GM12878 (cell line): ENCODE data around the gene CACFD1. TPM values are rescaled to one million over a fixed set of nuclear protein-coding genes. Genes with fewer than 3 reads are reported as not detected.

Experiments used
- ATAC-seq: fragments of 200-7000 bp; cut with Tn5 transposase; 3 replicates; pipeline ENCODE4 v1.9.1; 2020; ENCODE audit warnings: mild to moderate bottlenecking, moderate library complexity
- BruUV-seq: library from RNA; stranded (reverse); fragments of 400-500 nt; replicated peaks from 2 replicates; lab custom pipeline; 2021; lab: Mats Ljungman, UMichigan
- CTCF ChIA-PET: fragments of 300-600 bp; sonication (Branson Sonifier 250); formaldehyde crosslinking; extraction: SDS; loops from one replicate; lab custom pipeline; 2021; ENCODE audit warnings: inconsistent platforms; lab: Yijun Ruan, JAX
- POLR2A ChIA-PET: fragments of 350-600 bp; formaldehyde crosslinking; extraction: SDS; loops from one replicate; lab custom pipeline; 2021; ENCODE audit warnings: inconsistent platforms; lab: Charles Lee
- RAD21 ChIA-PET: fragments of 300-600 bp; sonication (Branson Sonifier 250); formaldehyde crosslinking; loops from one replicate; lab custom pipeline; 2023; ENCODE audit warnings: antibody characterized with exemption; ENCODE audit not compliant: unreplicated experiment; lab: Charles Lee
- SMC1A ChIA-PET: fragments of 300-600 bp; sonication (Branson Sonifier 250); formaldehyde crosslinking; loops from one replicate; lab custom pipeline; 2023; ENCODE audit not compliant: unreplicated experiment, uncharacterized antibody; lab: Charles Lee
- DNase-seq: peaks from one replicate; pipeline ENCODE4 v3.0.0-alpha.2; 2011; ENCODE audit warnings: low read depth, low spot score
- FAIRE-seq: peaks from 3 replicates; lab custom pipeline; 2011; peaks lifted over from hg19 to GRCh38; lab: Jason Lieb, UNC
- H2AFZ ChIP-seq: 2 replicates; pipeline ENCODE4 v1.6.0; 2011; ENCODE audit warnings: low read depth, low read length, control low read depth; ENCODE audit not compliant: control insufficient read depth
- H3K27ac ChIP-seq: 2 replicates; pipeline ENCODE4 v1.5.1; 2011; ENCODE audit warnings: control low read depth; ENCODE audit not compliant: control insufficient read depth, insufficient read depth
- H3K27me3 ChIP-seq, 2 experiments: replicated peaks in 1 of 2; 2 replicates each; pipeline versions ENCODE4 v1.6.0 to v1.6.1; 2011; ENCODE audit warnings: low read length in 1 of 2; ENCODE audit not compliant: control insufficient read depth in 2 of 2, insufficient read depth in 2 of 2
- H3K36me3 ChIP-seq, 2 experiments: 2 replicates each; pipeline ENCODE4 v1.5.1; 2011; ENCODE audit warnings: low read length in 1 of 2; ENCODE audit not compliant: control insufficient read depth in 2 of 2, insufficient read depth in 2 of 2
- H3K4me1 ChIP-seq: 2 replicates; pipeline ENCODE4 v1.6.1; 2011; ENCODE audit warnings: mild to moderate bottlenecking, low read length, moderate library complexity, mixed read lengths; ENCODE audit not compliant: control insufficient read depth, insufficient read depth
- H3K4me2 ChIP-seq: 2 replicates; pipeline ENCODE4 v1.6.0; 2011; ENCODE audit warnings: control low read depth; ENCODE audit not compliant: control insufficient read depth, insufficient read depth
- H3K4me3 ChIP-seq: fragments of 200-600 bp; sonication (generic); 2 replicates; pipeline ENCODE4 v1.5.1; 2016
- H3K79me2 ChIP-seq: 2 replicates; pipeline ENCODE4 v1.6.0; 2011; ENCODE audit warnings: low read length; ENCODE audit not compliant: control insufficient read depth, insufficient read depth
- H3K9ac ChIP-seq: 2 replicates; pipeline ENCODE4 v1.8.0; 2011; ENCODE audit warnings: low read length, control low read depth, mixed read lengths; ENCODE audit not compliant: control insufficient read depth, insufficient read depth
- H3K9me3 ChIP-seq: replicated peaks from 3 replicates; pipeline ENCODE4 v1.5.1; 2011; ENCODE audit warnings: mild to moderate bottlenecking, low read length; ENCODE audit not compliant: control insufficient read depth, insufficient read depth
- H4K20me1 ChIP-seq: 2 replicates; pipeline ENCODE4 v1.6.0; 2011; ENCODE audit not compliant: control insufficient read depth, insufficient read depth
- BRCA1 ChIP-seq: IDR thresholded peaks from 2 replicates; pipeline ENCODE4 v1.6.1; 2011; ENCODE audit warnings: low read depth, low read length, improper control_type of control experiment
- CREB1 ChIP-seq: IDR thresholded peaks from 2 replicates; pipeline ENCODE4 v1.6.1; 2012; ENCODE audit warnings: low read depth, mild to moderate bottlenecking, inconsistent platforms
- ELK1 ChIP-seq: IDR thresholded peaks from 2 replicates; pipeline ENCODE4 v1.6.1; 2012; ENCODE audit warnings: low read depth, low read length, improper control_type of control experiment
- HCFC1 ChIP-seq: fragments of 150-350 bp; IDR thresholded peaks from 2 replicates; pipeline ENCODE4 v1.6.1; 2014; ENCODE audit warnings: low read length
- IRF5 ChIP-seq: fragments of 450-650 bp; IDR thresholded peaks from 2 replicates; pipeline ENCODE4 v1.6.1; 2017; ENCODE audit warnings: borderline replicate concordance
- NBN ChIP-seq: fragments of 450-650 bp; IDR thresholded peaks from 2 replicates; pipeline ENCODE4 v1.6.1; 2016
- NFIC ChIP-seq: IDR thresholded peaks from 2 replicates; pipeline ENCODE4 v1.6.1; 2012; ENCODE audit warnings: low read depth, mild to moderate bottlenecking, inconsistent platforms, low read length, moderate library complexity
- NRF1 ChIP-seq: conservative IDR thresholded peaks from 2 replicates; pipeline ENCODE4 v1.6.1; 2011; ENCODE audit warnings: mild to moderate bottlenecking, low read depth, low read length, improper control_type of control experiment
- SMAD1 ChIP-seq: fragments of 450-650 bp; IDR thresholded peaks from 2 replicates; pipeline ENCODE4 v1.6.1; 2018; ENCODE audit warnings: mild to moderate bottlenecking, low read depth; ENCODE audit not compliant: partially characterized antibody
- YY1 ChIP-seq: IDR thresholded peaks from 2 replicates; pipeline ENCODE4 v1.6.1; 2011; ENCODE audit warnings: low read depth, mild to moderate bottlenecking, low read length
- ZBTB33 ChIP-seq: fragments of 450-650 bp; IDR thresholded peaks from 2 replicates; pipeline ENCODE4 v1.6.1; 2017; ENCODE audit warnings: mild to moderate bottlenecking
- ZNF384 ChIP-seq: IDR thresholded peaks from 2 replicates; pipeline ENCODE4 v1.6.1; 2012; ENCODE audit warnings: low read depth, mild to moderate bottlenecking, low read length, improper control_type of control experiment, borderline replicate concordance
- ZNF687 ChIP-seq: fragments of 450-650 bp; IDR thresholded peaks from 2 replicates; pipeline ENCODE4 v1.6.1; 2017; ENCODE audit warnings: mild to moderate bottlenecking, moderate library complexity
- WGBS: methylation state at CpG from one replicate; pipeline ENCODE4 v1.1.6; 2016; ENCODE audit warnings: low lambda C conversion rate; ENCODE audit not compliant: insufficient replicate concordance, insufficient coverage; ENCODE audit errors: missing lambda C conversion rate; 5-methylcytosine and 5-hydroxymethylcytosine counted together
- in situ Hi-C: fragments of 300-500 bp; cut with MboI; formaldehyde crosslinking; loops from 9 replicates; pipeline ENCODE4 v1.14.3; 2018; ENCODE audit warnings: mixed read lengths
- intact Hi-C: fragments of 100-400 bp; cut with micrococcal nuclease; formaldehyde crosslinking; loops from one replicate; pipeline ENCODE4 v1.14.2; 2022; ENCODE audit not compliant: unreplicated experiment
- polyA plus RNA-seq, 11 experiments: library from polyadenylated mRNA; depleted of rRNA in 4 of 11; unstranded in 6 of 11; stranded (reverse) in 5 of 11; fragments of >200 nt; fragmentation: Nextera tagmentation in 4 of 11; fragmentation: Illumina TruSeq in 1 of 11; extraction: Ambion mirVana in 4 of 11; extraction: Trizol in 1 of 11; gene quantifications; 1 replicate in 1 of 11; 2 replicates in 10 of 11; pipeline versions ENCODE4 v1.2.1 to v1.2.3, GENCODE V29; 2011 to 2016; ENCODE audit warnings: inconsistent platforms in 2 of 11, missing spikeins in 2 of 11, low read depth in 1 of 11
- total RNA-seq, 4 experiments: library from RNA; depleted of rRNA in 3 of 4; stranded (reverse); fragments of >200 nt in 3 of 4; fragmentation: Illumina TruSeq in 1 of 4; extraction: Trizol in 1 of 4; gene quantifications; 2 replicates each; pipeline versions ENCODE4 v1.2.1 to v1.2.3, GENCODE V29; 2013 to 2021

CACFD1 gene
- total and polyA plus RNA-seq, 10 of the 15 experiments (the other 5 are each of a cell fraction or from before 2014, with no cell fraction given), result 0.09 to 5.8 (median 1.4) TPM; not detected in 1

GRCh38 chr9:133443982-133444381 is 15.8 kb upstream of the CACFD1 start:
- no peak overlapping the region for H2AFZ ChIP-seq
- H4K20me1 ChIP-seq, result no peaks in the 10 kb centered on the region
- no peak overlapping the region for H3K4me2 ChIP-seq
- no peak overlapping the region for H3K4me3 ChIP-seq
- in situ Hi-C loops, result no loop called here
- H3K36me3 ChIP-seq, result no peaks in the 10 kb centered on the region
- peaks cover 0 to 2% of the 10 kb centered on the region in 2 experiments; a peak in 2 of 4 replicates for H3K27me3 ChIP-seq
- H3K27ac ChIP-seq, result no peak overlapping the region
- ChIA-PET POLR2A (no interaction called here), CTCF (interaction anchor here (0.6 kb wide), 1 partner anchor 669 kb away, joined by 3 read pairs; no protein-coding TSS in a partner anchor)
- intact Hi-C loops, result no loop called here
- TF ChIP-seq IRF5 (no peak), YY1 (no peak), BRCA1 (no peak), NFIC (no peak), NRF1 (no peak), NBN (no peak), CREB1 (no peak), ZNF384 (no peak), ZBTB33 (no peak), HCFC1 (no peak), SMAD1 (no peak), ELK1 (no peak), ZNF687 (no peak)
- TF ChIP-seq, all 136 proteins: peak for 0
- peaks cover 4% of the 10 kb centered on the region; the same call in 1 of the 2 replicates for H3K4me1 ChIP-seq
- ChIA-PET SMC1A (no interaction called here), RAD21 (no interaction called here)
- FAIRE-seq (no peak), ATAC-seq (no peak), DNase-seq (no peak)
- no TSS peak for BruUV-seq
- WGBS, result 24% methylated on average over 8 of the region's 8 CpGs
- H3K9me3 ChIP-seq, result no peaks in the 10 kb centered on the region
- H3K9ac ChIP-seq, result no peak overlapping the region
- H3K79me2 ChIP-seq, result no peaks in the 10 kb centered on the region
